Nephron (organoid): ENCODE results near the gene ACAD10.
A peak's percentile ranks its signal among the peaks of the same experiment; 100 is the strongest.
"Not testable (repeated sequence)": the region's sequence is repeated elsewhere in the genome, so short reads cannot be mapped to it uniquely, and the experiment has no call there.

Experiments
- H3K27ac Mint-ChIP-seq, 3 experiments: 2 replicates each; pipeline ENCODE4 v1.8.0; 2020; ENCODE audit warnings: mixed read lengths in 3 of 3, mild to moderate bottlenecking in 2 of 3, moderate library complexity in 1 of 3
- H3K27me3 Mint-ChIP-seq: 2 replicates; pipeline ENCODE4 v1.8.0; 2021; ENCODE audit warnings: low read depth, mild to moderate bottlenecking, moderate library complexity, mixed read lengths
- H3K36me3 Mint-ChIP-seq: 2 replicates; pipeline ENCODE4 v1.8.0; 2020; ENCODE audit warnings: low read depth, mixed read lengths
- H3K4me1 Mint-ChIP-seq: 2 replicates; pipeline ENCODE4 v1.8.0; 2020; ENCODE audit warnings: mixed read lengths
- H3K4me3 Mint-ChIP-seq, 3 experiments: 2 replicates each; pipeline ENCODE4 v1.8.0; 2020; ENCODE audit warnings: mild to moderate bottlenecking in 3 of 3, mixed read lengths in 3 of 3, moderate library complexity in 2 of 3
- H3K9me3 Mint-ChIP-seq: 2 replicates; pipeline ENCODE4 v1.8.0; 2020; ENCODE audit warnings: mixed read lengths
- CTCF ChIP-seq, 3 experiments: fragments of 200-600 bp; sonication (generic); IDR thresholded peaks; one replicate each; pipeline ENCODE4 v1.5.0; 2021; ENCODE audit warnings: antibody characterized with exemption in 3 of 3; ENCODE audit not compliant: unreplicated experiment in 3 of 3

The ACAD10 gene

DNA sequence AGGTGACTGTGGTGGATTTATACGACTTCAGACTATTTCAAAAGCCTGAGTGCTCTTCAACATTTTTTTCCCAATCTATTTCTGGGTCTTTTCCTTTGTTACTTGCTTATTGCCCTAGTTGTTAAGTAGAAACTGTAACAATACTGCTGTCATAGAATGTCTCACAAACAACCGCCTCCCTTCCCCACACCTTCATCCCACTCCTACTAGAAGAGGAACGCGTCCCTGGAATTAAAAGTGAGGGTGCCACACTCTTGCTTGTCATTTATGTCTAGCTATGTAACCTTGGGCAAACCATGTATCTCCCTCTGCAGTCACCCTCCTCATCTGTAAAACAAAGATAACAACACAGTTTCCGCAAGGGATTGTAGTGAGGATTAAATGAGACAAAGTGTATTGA is 8.7 kb upstream of the ACAD10 start:
- no peak overlapping the region for H3K4me3 Mint-ChIP-seq
- no peak for TF ChIP-seq CTCF (IDR thresholded peaks at IDR 0.05; ENCODE audit: unreplicated experiment in 3 of 3)
- H3K4me1 Mint-ChIP-seq = no peaks in the 10 kb centered on the region
- no peak overlapping the region for H3K27ac Mint-ChIP-seq
- no peaks in the 10 kb centered on the region for H3K27me3 Mint-ChIP-seq
- no peaks in the 10 kb centered on the region for H3K9me3 Mint-ChIP-seq
- H3K36me3 Mint-ChIP-seq = peaks cover 44% of the 10 kb centered on the region

DNA sequence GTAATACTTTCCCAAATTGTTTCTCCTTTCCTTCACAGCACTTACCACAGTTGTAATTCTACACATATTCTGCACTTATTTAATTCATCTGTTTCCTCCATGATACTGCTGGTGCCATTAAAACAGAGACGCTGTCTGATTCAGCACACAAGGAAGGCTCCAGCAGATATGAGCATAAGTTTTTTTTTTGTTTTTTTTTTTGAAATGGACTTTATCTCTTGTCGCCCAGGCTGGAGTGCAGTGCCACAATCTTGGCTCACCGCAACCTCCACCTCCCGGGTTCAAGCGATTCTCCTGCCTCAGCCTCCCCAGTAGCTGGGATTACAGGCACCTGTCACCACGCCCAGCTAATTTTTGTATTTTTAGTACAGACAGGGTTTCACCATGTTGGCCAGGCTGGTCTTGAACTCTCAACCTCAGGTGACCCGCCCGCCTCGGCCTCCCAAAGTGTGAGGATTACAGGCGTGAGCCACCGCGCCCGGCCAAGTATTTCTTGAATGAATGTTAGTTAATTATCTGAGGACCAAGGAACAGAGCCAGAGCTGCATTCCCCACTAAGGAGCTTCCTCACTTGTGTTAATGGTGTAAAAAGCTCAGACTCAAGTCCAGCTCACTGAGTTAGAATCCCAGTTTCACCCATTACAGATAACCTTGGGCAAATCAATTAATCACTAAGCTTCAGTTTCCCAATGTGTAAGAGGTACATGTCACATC is 1.2 kb upstream of the ACAD10 start:
- Mint-ChIP-seq H3K36me3 (peaks cover 20% of the 10 kb centered on the region), H3K4me1 (peaks cover 21% of the 10 kb centered on the region), H3K27ac (peak overlapping the region; percentile 69 to 95 (median 95)), H3K4me3 (peak overlapping the region; percentile 93 to 99 (median 96))
- not testable (repeated sequence) for H3K9me3 Mint-ChIP-seq, H3K27me3 Mint-ChIP-seq

- H3K27me3 Mint-ChIP-seq = no peaks in the 10 kb centered on the region
- no peak for TF ChIP-seq CTCF (IDR thresholded peaks at IDR 0.05; ENCODE audit: unreplicated experiment in 3 of 3)
- H3K4me3 Mint-ChIP-seq = peak overlapping the region; percentile 93 to 99 (median 96)
- H3K36me3 Mint-ChIP-seq = peaks cover 20% of the 10 kb centered on the region
- H3K9me3 Mint-ChIP-seq = no peaks in the 10 kb centered on the region
- peak overlapping the region; percentile 69 to 95 (median 95) for H3K27ac Mint-ChIP-seq
- H3K4me1 Mint-ChIP-seq = peaks cover 21% of the 10 kb centered on the region
Measured at GRCh38 chr12:111685322-111685810, 487 bp upstream of the ACAD10 start.

DNA sequence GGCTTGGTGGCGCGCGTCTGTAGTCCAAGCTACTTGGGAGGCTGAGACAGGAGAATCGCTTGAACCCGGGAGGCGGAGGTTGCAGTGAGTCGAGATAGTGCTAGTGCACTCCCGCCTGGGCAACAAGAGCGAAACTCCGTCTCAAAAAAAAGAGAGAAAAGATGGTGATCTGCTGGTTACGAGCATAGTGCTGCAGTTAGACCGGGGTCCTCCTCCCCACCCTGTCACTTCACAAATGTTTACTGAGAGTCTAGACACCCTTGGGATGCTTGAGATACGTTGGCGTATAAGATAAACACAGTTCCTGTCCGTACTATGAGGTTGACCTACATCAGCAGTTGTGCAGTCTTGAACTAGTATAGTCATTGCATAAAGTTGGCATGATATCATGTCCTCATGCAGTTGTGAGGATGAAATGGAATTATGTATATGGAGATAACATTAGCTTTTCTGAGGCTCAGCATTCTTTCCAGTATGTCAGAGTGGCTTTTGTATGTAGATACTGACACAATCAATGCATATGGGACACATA is 787 bp downstream of the ACAD10 start:
- peak overlapping the region; percentile 93 to 99 (median 96) for H3K4me3 Mint-ChIP-seq
- peak overlapping the region; percentile 69 to 95 (median 95) for H3K27ac Mint-ChIP-seq
- no peak for TF ChIP-seq CTCF (IDR thresholded peaks at IDR 0.05; ENCODE audit: unreplicated experiment in 3 of 3)
- no peaks in the 10 kb centered on the region for H3K27me3 Mint-ChIP-seq
- H3K4me1 Mint-ChIP-seq = peaks cover 21% of the 10 kb centered on the region
- H3K9me3 Mint-ChIP-seq = no peaks in the 10 kb centered on the region
- peaks cover 20% of the 10 kb centered on the region for H3K36me3 Mint-ChIP-seq

DNA sequence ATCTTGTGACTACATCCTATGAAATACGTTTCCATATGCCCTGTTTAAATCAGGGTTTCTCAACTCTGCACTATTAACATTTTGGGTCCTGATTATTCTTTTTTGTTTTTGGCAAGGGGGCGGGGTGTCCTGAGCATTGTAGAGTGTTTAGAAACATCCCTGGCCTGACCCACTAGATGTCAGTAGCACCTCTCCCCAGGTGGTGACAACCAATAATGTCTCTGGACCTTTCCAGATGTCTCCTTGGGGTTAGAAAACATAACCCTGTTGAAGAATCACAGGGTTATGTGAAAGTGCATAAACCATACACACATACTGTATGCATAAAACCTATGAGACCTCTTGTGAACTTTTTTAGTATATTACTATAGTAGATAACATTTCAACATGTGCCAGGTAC is 1.4 kb downstream of the ACAD10 start:
- H3K36me3 Mint-ChIP-seq = peaks cover 17% of the 10 kb centered on the region
- peak overlapping the region; percentile 93 to 99 (median 96) for H3K4me3 Mint-ChIP-seq
- no peaks in the 10 kb centered on the region for H3K27me3 Mint-ChIP-seq
- peak overlapping the region; percentile 69 to 95 (median 95) for H3K27ac Mint-ChIP-seq
- H3K4me1 Mint-ChIP-seq = peaks cover 21% of the 10 kb centered on the region
- no peak for TF ChIP-seq CTCF (IDR thresholded peaks at IDR 0.05; ENCODE audit: unreplicated experiment in 3 of 3)
- H3K9me3 Mint-ChIP-seq = no peaks in the 10 kb centered on the region

DNA sequence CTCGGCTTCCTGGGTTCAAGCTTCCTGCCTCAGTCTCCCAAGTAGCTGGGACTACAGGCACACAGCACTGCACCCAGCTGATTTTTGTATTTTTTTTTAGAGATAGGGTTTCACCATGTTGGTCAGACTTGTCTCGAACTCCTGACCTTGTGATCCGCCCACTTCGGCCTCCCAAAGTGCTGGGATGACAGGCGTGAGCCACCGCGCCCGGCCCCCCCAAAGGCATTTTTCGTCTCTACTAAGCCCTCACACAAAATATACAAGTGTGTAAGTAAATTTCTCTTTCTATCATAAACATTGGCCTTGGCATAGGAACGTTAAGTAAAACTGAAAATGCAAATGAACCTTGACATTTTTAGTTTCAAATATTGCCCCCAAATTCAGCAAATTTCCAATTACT is 2.1 kb downstream of the ACAD10 start:
- no peak for TF ChIP-seq CTCF (IDR thresholded peaks at IDR 0.05; ENCODE audit: unreplicated experiment in 3 of 3)
- H3K4me3 Mint-ChIP-seq = peak overlapping the region; percentile 63 to 83 (median 80)

More for the DNA sequence above, 2.1 kb downstream of the ACAD10 start:
- Mint-ChIP-seq H3K27me3 (no peaks in the 10 kb centered on the region), H3K4me1 (peaks cover 21% of the 10 kb centered on the region), H3K9me3 (no peaks in the 10 kb centered on the region), H3K36me3 (peaks cover 20% of the 10 kb centered on the region), H3K27ac (no peak overlapping the region)
